GM12878 (cell line): Measurements from ENCODE around the gene CLASP1. TPM values are rescaled to one million over a fixed set of nuclear protein-coding genes. Genes with fewer than 3 reads are reported as not detected.

Experiments
- ATAC-seq: fragments of 200-7000 bp; cut with Tn5 transposase; 3 replicates; pipeline ENCODE4 v1.9.1; 2020; ENCODE audit warnings: mild to moderate bottlenecking, moderate library complexity
- BruUV-seq: library from RNA; stranded (reverse); fragments of 400-500 nt; replicated peaks from 2 replicates; lab custom pipeline; 2021; lab: Mats Ljungman, UMichigan
- CTCF ChIA-PET: fragments of 300-600 bp; sonication (Branson Sonifier 250); formaldehyde crosslinking; extraction: SDS; loops from one replicate; lab custom pipeline; 2021; ENCODE audit warnings: inconsistent platforms; lab: Yijun Ruan, JAX
- POLR2A ChIA-PET: fragments of 350-600 bp; formaldehyde crosslinking; extraction: SDS; loops from one replicate; lab custom pipeline; 2021; ENCODE audit warnings: inconsistent platforms; lab: Charles Lee
- RAD21 ChIA-PET: fragments of 300-600 bp; sonication (Branson Sonifier 250); formaldehyde crosslinking; loops from one replicate; lab custom pipeline; 2023; ENCODE audit warnings: antibody characterized with exemption; ENCODE audit not compliant: unreplicated experiment; lab: Charles Lee
- SMC1A ChIA-PET: fragments of 300-600 bp; sonication (Branson Sonifier 250); formaldehyde crosslinking; loops from one replicate; lab custom pipeline; 2023; ENCODE audit not compliant: unreplicated experiment, uncharacterized antibody; lab: Charles Lee
- DNase-seq: peaks from one replicate; pipeline ENCODE4 v3.0.0-alpha.2; 2011; ENCODE audit warnings: low read depth, low spot score
- FAIRE-seq: peaks from 3 replicates; lab custom pipeline; 2011; peaks lifted over from hg19 to GRCh38; lab: Jason Lieb, UNC
- H2AFZ ChIP-seq: 2 replicates; pipeline ENCODE4 v1.6.0; 2011; ENCODE audit warnings: low read depth, low read length, control low read depth; ENCODE audit not compliant: control insufficient read depth
- H3K27ac ChIP-seq: 2 replicates; pipeline ENCODE4 v1.5.1; 2011; ENCODE audit warnings: control low read depth; ENCODE audit not compliant: control insufficient read depth, insufficient read depth
- H3K27me3 ChIP-seq, 2 experiments: replicated peaks in 1 of 2; 2 replicates each; pipeline versions ENCODE4 v1.6.0 to v1.6.1; 2011; ENCODE audit warnings: low read length in 1 of 2; ENCODE audit not compliant: control insufficient read depth in 2 of 2, insufficient read depth in 2 of 2
- H3K36me3 ChIP-seq, 2 experiments: 2 replicates each; pipeline ENCODE4 v1.5.1; 2011; ENCODE audit warnings: low read length in 1 of 2; ENCODE audit not compliant: control insufficient read depth in 2 of 2, insufficient read depth in 2 of 2
- H3K4me1 ChIP-seq: 2 replicates; pipeline ENCODE4 v1.6.1; 2011; ENCODE audit warnings: mild to moderate bottlenecking, low read length, moderate library complexity, mixed read lengths; ENCODE audit not compliant: control insufficient read depth, insufficient read depth
- H3K4me2 ChIP-seq: 2 replicates; pipeline ENCODE4 v1.6.0; 2011; ENCODE audit warnings: control low read depth; ENCODE audit not compliant: control insufficient read depth, insufficient read depth
- H3K4me3 ChIP-seq: fragments of 200-600 bp; sonication (generic); 2 replicates; pipeline ENCODE4 v1.5.1; 2016
- H3K79me2 ChIP-seq: 2 replicates; pipeline ENCODE4 v1.6.0; 2011; ENCODE audit warnings: low read length; ENCODE audit not compliant: control insufficient read depth, insufficient read depth
- H3K9ac ChIP-seq: 2 replicates; pipeline ENCODE4 v1.8.0; 2011; ENCODE audit warnings: low read length, control low read depth, mixed read lengths; ENCODE audit not compliant: control insufficient read depth, insufficient read depth
- H3K9me3 ChIP-seq: replicated peaks from 3 replicates; pipeline ENCODE4 v1.5.1; 2011; ENCODE audit warnings: mild to moderate bottlenecking, low read length; ENCODE audit not compliant: control insufficient read depth, insufficient read depth
- H4K20me1 ChIP-seq: 2 replicates; pipeline ENCODE4 v1.6.0; 2011; ENCODE audit not compliant: control insufficient read depth, insufficient read depth
- BCL3 ChIP-seq: IDR thresholded peaks from 2 replicates; pipeline ENCODE4 v1.6.1; 2011; ENCODE audit warnings: borderline replicate concordance, low read depth, mild to moderate bottlenecking, moderate library complexity, low read length; ENCODE audit not compliant: insufficient read depth, poor library complexity, severe bottlenecking
- SMARCA5 ChIP-seq: fragments of 450-650 bp; IDR thresholded peaks from 2 replicates; pipeline ENCODE4 v1.6.1; 2017; ENCODE audit warnings: mild to moderate bottlenecking
- WGBS: methylation state at CpG from one replicate; pipeline ENCODE4 v1.1.6; 2016; ENCODE audit warnings: low lambda C conversion rate; ENCODE audit not compliant: insufficient replicate concordance, insufficient coverage; ENCODE audit errors: missing lambda C conversion rate; 5-methylcytosine and 5-hydroxymethylcytosine counted together
- in situ Hi-C: fragments of 300-500 bp; cut with MboI; formaldehyde crosslinking; loops from 9 replicates; pipeline ENCODE4 v1.14.3; 2018; ENCODE audit warnings: mixed read lengths
- intact Hi-C: fragments of 100-400 bp; cut with micrococcal nuclease; formaldehyde crosslinking; loops from one replicate; pipeline ENCODE4 v1.14.2; 2022; ENCODE audit not compliant: unreplicated experiment
- polyA plus RNA-seq, 11 experiments: library from polyadenylated mRNA; depleted of rRNA in 4 of 11; unstranded in 6 of 11; stranded (reverse) in 5 of 11; fragments of >200 nt; fragmentation: Nextera tagmentation in 4 of 11; fragmentation: Illumina TruSeq in 1 of 11; extraction: Ambion mirVana in 4 of 11; extraction: Trizol in 1 of 11; gene quantifications; 1 replicate in 1 of 11; 2 replicates in 10 of 11; pipeline versions ENCODE4 v1.2.1 to v1.2.3, GENCODE V29; 2011 to 2016; ENCODE audit warnings: inconsistent platforms in 2 of 11, missing spikeins in 2 of 11, low read depth in 1 of 11
- total RNA-seq, 4 experiments: library from RNA; depleted of rRNA in 3 of 4; stranded (reverse); fragments of >200 nt in 3 of 4; fragmentation: Illumina TruSeq in 1 of 4; extraction: Trizol in 1 of 4; gene quantifications; 2 replicates each; pipeline versions ENCODE4 v1.2.1 to v1.2.3, GENCODE V29; 2013 to 2021
- TF ChIP-seq, protein P1 (sequence below): IDR thresholded peaks from 2 replicates; pipeline ENCODE4 v1.6.1; 2011; ENCODE audit warnings: low read depth, mild to moderate bottlenecking, low read length, moderate library complexity, borderline replicate concordance; ENCODE audit errors: extremely low read depth

The CLASP1 gene
- total and polyA plus RNA-seq, 10 of the 15 experiments (the other 5 are each of a cell fraction or from before 2014, with no cell fraction given) = 1.4 to 62.4 (median 32.9) TPM

GRCh38 chr2:121427187-121427689, 222.0 kb downstream of the CLASP1 start (continued):
- TF ChIP-seq BCL3 = no peak

DNA sequence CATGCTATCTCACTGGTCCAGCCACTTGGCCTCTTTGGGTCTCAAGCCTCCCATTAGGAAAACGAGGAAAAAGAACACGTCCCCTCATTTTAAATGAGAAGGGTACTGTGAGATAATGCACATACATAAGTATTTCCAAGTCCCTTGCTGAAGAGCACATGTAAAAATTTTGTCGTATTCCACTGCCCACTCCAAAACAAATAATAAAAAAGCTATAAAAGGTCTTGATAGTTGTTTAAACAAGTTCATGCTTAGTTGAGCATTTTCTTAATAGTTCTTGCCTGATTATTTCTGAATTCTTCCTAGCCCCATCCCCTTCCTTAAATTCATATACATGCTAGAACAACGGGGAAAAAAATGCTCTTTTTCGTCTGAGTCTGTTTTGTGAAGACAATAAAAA, 228.8 kb downstream of the CLASP1 start:
- BruUV-seq = no TSS peak
- intact Hi-C loops = no loop called here
- no peak overlapping the region for H3K27ac ChIP-seq
- FAIRE-seq (no peak), DNase-seq (no peak), ATAC-seq (no peak)
- H3K79me2 ChIP-seq = no peaks in the 10 kb centered on the region
- peaks cover 5 to 21% of the 10 kb centered on the region in 2 experiments; a peak in 2 of 4 replicates for H3K36me3 ChIP-seq
- no peak overlapping the region for H3K4me3 ChIP-seq
- POLR2A ChIA-PET = no interaction called here
- no peaks in the 10 kb centered on the region for H3K4me1 ChIP-seq
- no peak overlapping the region for H2AFZ ChIP-seq
- no peaks in the 10 kb centered on the region for H3K9me3 ChIP-seq
- TF ChIP-seq, protein P1, sequence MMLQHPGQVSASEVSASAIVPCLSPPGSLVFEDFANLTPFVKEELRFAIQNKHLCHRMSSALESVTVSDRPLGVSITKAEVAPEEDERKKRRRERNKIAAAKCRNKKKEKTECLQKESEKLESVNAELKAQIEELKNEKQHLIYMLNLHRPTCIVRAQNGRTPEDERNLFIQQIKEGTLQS = no peak
- no peak for TF ChIP-seq SMARCA5
- RAD21 ChIA-PET = no interaction called here
- in situ Hi-C loops = no loop called here
- H3K27me3 ChIP-seq = no peaks in the 10 kb centered on the region
- SMC1A ChIA-PET = interaction anchor here (1.1 to 1.2 kb wide), 2 partner anchors 14 to 38 kb away, joined by 3 to 4 read pairs; no protein-coding TSS in a partner anchor
- WGBS = over 99% methylated on average over 5 of the region's 5 CpGs
- H3K4me2 ChIP-seq = no peak overlapping the region
- H3K9ac ChIP-seq = no peak overlapping the region
- H4K20me1 ChIP-seq = no peaks in the 10 kb centered on the region
- CTCF ChIA-PET = interaction anchor here (0.7 to 1.5 kb wide), 3 partner anchors 9 to 298 kb away, joined by 3 to 4 read pairs (median 3); no protein-coding TSS in a partner anchor
